ENCODE measurements around the gene DRGX. TPM values are rescaled to one million over a fixed set of nuclear protein-coding genes. Genes with fewer than 3 reads are reported as not detected.

The DRGX gene
- total RNA-seq, 4 donors from 2014 or later, result not detected

GRCh38 chr10:49355221-49355620 is 40.7 kb downstream of the DRGX start:
- peak; percentile 89 for DNase-seq (ENCODE audit: extremely low spot score)
- H3K4me1 ChIP-seq, result peaks cover under 1 to 6% (median 5%) of the 10 kb centered on the region in 4 donors
- H3K36me3 ChIP-seq, result no peaks in the 10 kb centered on the region
- peaks cover 0 to 16% (median 13%) of the 10 kb centered on the region in 4 donors for H3K9me3 ChIP-seq
- no peak overlapping the region for H3K27ac ChIP-seq (replicated peaks in 1 of 4)
- peaks cover 0 to 13% (median 0%) of the 10 kb centered on the region in 4 donors for H3K27me3 ChIP-seq
- no peak overlapping the region for H3K4me3 ChIP-seq
- intact Hi-C loops (cut with DNase I), result no loop called here
- TF ChIP-seq POLR2AphosphoS5 (IDR thresholded peaks at IDR 0.05) (no peak), POLR2A (IDR thresholded peaks at IDR 0.05; ENCODE audit: low read depth) (no peak), EP300 (IDR thresholded peaks at IDR 0.05) (no peak), CTCF (IDR thresholded peaks at IDR 0.05) (no peak)
- 82% methylated on average over 3 of the region's 3 CpGs for WGBS

- DNase-seq (ENCODE audit: extremely low spot score), result peak; percentile 79
- H3K9me3 ChIP-seq, result peaks cover 0 to 22% (median 18%) of the 10 kb centered on the region in 4 donors
- H3K4me3 ChIP-seq, result no peak overlapping the region
- no peaks in the 10 kb centered on the region for H3K36me3 ChIP-seq
- intact Hi-C loops (cut with DNase I), result no loop called here
- 87% methylated on average over 3 of the region's 3 CpGs for WGBS
- H3K4me1 ChIP-seq, result no peaks in the 10 kb centered on the region
- H3K27me3 ChIP-seq, result peaks cover 0 to 13% (median 0%) of the 10 kb centered on the region in 4 donors
- no peak overlapping the region for H3K27ac ChIP-seq (replicated peaks in 1 of 4)
- TF ChIP-seq POLR2AphosphoS5 (IDR thresholded peaks at IDR 0.05) (no peak), EP300 (IDR thresholded peaks at IDR 0.05) (no peak), CTCF (IDR thresholded peaks at IDR 0.05) (no peak), POLR2A (IDR thresholded peaks at IDR 0.05; ENCODE audit: low read depth) (no peak)
Measured at GRCh38 chr10:49354593-49354992, 41.3 kb downstream of the DRGX start.

GRCh38 chr10:49353895-49354566 is 41.9 kb downstream of the DRGX start:
- Histone ChIP-seq H3K4me3 (no peak overlapping the region), H3K36me3 (no peaks in the 10 kb centered on the region), H3K4me1 (no peaks in the 10 kb centered on the region), H3K27me3 (peaks cover 0 to 13% (median 0%) of the 10 kb centered on the region in 4 donors), H3K9me3 (peaks cover 0 to 27% (median 19%) of the 10 kb centered on the region in 4 donors), H3K27ac (replicated peaks in 1 of 4) (no peak overlapping the region)
- 88% methylated on average over 8 of the region's 8 CpGs for whole genome bisulfite sequencing
- peak; percentile 62 for DNase-seq (ENCODE audit: extremely low spot score)
- TF ChIP-seq CTCF (IDR thresholded peaks at IDR 0.05) (no peak), POLR2AphosphoS5 (IDR thresholded peaks at IDR 0.05) (no peak), POLR2A (IDR thresholded peaks at IDR 0.05; ENCODE audit: low read depth) (no peak), EP300 (IDR thresholded peaks at IDR 0.05) (no peak)
- intact Hi-C loops (cut with DNase I), result no loop called here

GRCh38 chr10:49353026-49353894 is 42.6 kb downstream of the DRGX start:
- intact Hi-C loops (cut with DNase I), result no loop called here
- WGBS, result 71% methylated on average over 6 of the region's 6 CpGs
- Histone ChIP-seq H3K9me3 (peaks cover 0 to 31% (median 19%) of the 10 kb centered on the region in 4 donors), H3K27ac (replicated peaks in 1 of 4) (no peak overlapping the region), H3K27me3 (peaks cover 0 to 13% (median 0%) of the 10 kb centered on the region in 4 donors), H3K4me1 (no peaks in the 10 kb centered on the region), H3K4me3 (no peak overlapping the region), H3K36me3 (no peaks in the 10 kb centered on the region)
- TF ChIP-seq EP300 (IDR thresholded peaks at IDR 0.05) (no peak), POLR2A (IDR thresholded peaks at IDR 0.05; ENCODE audit: low read depth) (no peak), CTCF (IDR thresholded peaks at IDR 0.05) (no peak), POLR2AphosphoS5 (IDR thresholded peaks at IDR 0.05) (no peak)
- peak; percentile 89 for DNase-seq (ENCODE audit: extremely low spot score)

All from esophagus muscularis mucosa (tissue), 4 donors.